ENCODE data around the gene COL27A1.

Gene COL27A1

DNA sequence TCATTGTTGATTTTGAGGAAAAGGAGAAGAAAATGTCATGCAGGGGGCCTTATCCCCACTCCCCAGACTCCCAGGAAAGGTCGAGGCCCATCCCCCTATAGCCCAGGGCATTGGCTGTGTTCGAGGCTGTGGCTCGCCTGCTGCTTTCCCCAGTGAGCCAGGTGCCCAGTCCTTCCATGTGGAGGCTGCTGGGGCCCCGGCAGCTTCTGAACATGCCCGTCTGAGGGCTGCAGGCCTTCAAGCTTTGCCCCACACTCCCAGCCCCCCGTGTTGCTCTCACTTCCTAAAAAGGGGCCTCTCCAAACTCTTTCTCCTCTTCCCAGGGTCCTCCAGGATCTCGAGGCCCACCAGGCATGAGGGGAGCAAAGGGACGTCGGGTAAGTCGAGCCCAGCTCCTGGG, 102.9 kb downstream of the COL27A1 start:
- Histone ChIP-seq H3K4me3 (ENCODE audit: low read depth, low read length, poor library complexity, severe bottlenecking) (no peak overlapping the region), H3K27me3 (ENCODE audit: insufficient read depth, low read length) (peaks cover 4% of the 10 kb centered on the region; the same call in 1 of the 2 replicates), H4K20me1 (ENCODE audit: insufficient read depth, low read length) (no peaks in the 10 kb centered on the region), H3K9me2 (ENCODE audit: low read depth, low read length) (no peaks in the 10 kb centered on the region), H3K4me2 (ENCODE audit: low read length) (no peak overlapping the region), H3K9me3 (ENCODE audit: low read length) (no peaks in the 10 kb centered on the region), H3K27ac (ENCODE audit: low read depth, low read length, poor library complexity, severe bottlenecking) (no peak overlapping the region), H3F3A (ENCODE audit: insufficient read depth, low read length) (no peaks in the 10 kb centered on the region), H2AFZ (ENCODE audit: low read length) (no peak overlapping the region), H3K9ac (ENCODE audit: low read length) (no peak overlapping the region), H3K79me2 (ENCODE audit: insufficient read depth, low read length) (no peaks in the 10 kb centered on the region), H3K36me3 (ENCODE audit: insufficient read depth, low read length) (no peaks in the 10 kb centered on the region), H3K4me1 (ENCODE audit: insufficient read depth, low read length, severe bottlenecking) (no peaks in the 10 kb centered on the region)
- no peak for TF ChIP-seq EZH2 (IDR thresholded peaks at IDR 0.05; ENCODE audit: borderline replicate concordance, low read length)
- TF ChIP-seq, protein P1, sequence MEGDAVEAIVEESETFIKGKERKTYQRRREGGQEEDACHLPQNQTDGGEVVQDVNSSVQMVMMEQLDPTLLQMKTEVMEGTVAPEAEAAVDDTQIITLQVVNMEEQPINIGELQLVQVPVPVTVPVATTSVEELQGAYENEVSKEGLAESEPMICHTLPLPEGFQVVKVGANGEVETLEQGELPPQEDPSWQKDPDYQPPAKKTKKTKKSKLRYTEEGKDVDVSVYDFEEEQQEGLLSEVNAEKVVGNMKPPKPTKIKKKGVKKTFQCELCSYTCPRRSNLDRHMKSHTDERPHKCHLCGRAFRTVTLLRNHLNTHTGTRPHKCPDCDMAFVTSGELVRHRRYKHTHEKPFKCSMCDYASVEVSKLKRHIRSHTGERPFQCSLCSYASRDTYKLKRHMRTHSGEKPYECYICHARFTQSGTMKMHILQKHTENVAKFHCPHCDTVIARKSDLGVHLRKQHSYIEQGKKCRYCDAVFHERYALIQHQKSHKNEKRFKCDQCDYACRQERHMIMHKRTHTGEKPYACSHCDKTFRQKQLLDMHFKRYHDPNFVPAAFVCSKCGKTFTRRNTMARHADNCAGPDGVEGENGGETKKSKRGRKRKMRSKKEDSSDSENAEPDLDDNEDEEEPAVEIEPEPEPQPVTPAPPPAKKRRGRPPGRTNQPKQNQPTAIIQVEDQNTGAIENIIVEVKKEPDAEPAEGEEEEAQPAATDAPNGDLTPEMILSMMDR (IDR thresholded peaks at IDR 0.05; ENCODE audit: low read length): no peak

DNA sequence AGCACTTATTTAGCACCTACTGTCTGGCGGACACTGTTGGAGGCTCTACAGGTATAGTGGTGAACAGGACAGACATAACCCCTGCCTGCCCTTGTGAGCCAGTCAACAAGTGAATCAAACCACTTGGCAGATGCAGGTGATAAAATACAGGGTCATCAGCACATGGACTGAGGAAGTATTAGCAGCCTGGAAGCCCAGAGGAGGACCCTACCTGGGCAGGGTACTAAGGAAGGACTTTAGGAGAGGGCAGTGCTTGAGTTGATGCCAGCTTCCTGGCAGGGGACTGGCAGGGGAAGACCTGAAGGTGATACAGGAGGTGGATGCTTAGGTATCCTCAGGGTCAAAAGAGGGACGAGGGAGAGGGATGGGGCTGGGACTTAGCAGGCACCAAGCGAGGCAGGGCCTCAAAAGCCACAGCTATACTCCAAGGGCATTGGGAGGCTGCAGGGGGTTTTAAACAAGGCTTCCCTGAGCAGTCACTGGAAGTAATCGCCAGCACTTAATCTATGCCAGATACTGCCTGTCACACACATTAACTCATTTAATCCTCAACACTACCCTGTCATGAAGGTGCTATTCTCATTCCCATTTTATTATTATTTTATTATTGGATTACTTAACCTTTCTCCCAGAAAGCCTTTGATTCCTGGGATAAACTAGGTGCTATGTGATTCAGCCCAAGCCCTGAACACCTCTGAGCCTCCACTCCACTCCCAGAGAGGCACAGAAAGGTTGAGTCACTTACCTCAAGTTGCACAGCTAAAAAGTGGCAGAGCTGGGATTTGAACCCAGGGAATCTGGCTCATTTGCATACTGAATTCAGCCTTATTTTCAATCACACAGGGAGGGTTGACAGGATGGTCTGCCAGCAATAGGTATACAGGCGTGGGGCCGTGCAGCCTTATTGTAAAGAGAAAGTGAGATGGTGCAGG, 103.8 kb downstream of the COL27A1 start:
- H3K27ac ChIP-seq (ENCODE audit: low read depth, low read length, poor library complexity, severe bottlenecking): no peak overlapping the region
- H3K9me2 ChIP-seq (ENCODE audit: low read depth, low read length): no peaks in the 10 kb centered on the region
- no peaks in the 10 kb centered on the region for H3K9me3 ChIP-seq (ENCODE audit: low read length)
- H3K9ac ChIP-seq (ENCODE audit: low read length): no peak overlapping the region
- H4K20me1 ChIP-seq (ENCODE audit: insufficient read depth, low read length): no peaks in the 10 kb centered on the region
- no peaks in the 10 kb centered on the region for H3K79me2 ChIP-seq (ENCODE audit: insufficient read depth, low read length)
- H3K4me1 ChIP-seq (ENCODE audit: insufficient read depth, low read length, severe bottlenecking): no peaks in the 10 kb centered on the region
- H3K36me3 ChIP-seq (ENCODE audit: insufficient read depth, low read length): no peaks in the 10 kb centered on the region
- no peak overlapping the region for H3K4me3 ChIP-seq (ENCODE audit: low read depth, low read length, poor library complexity, severe bottlenecking)
- no peaks in the 10 kb centered on the region for H3F3A ChIP-seq (ENCODE audit: insufficient read depth, low read length)
- peaks cover 4% of the 10 kb centered on the region; the same call in 1 of the 2 replicates for H3K27me3 ChIP-seq (ENCODE audit: insufficient read depth, low read length)
- H2AFZ ChIP-seq (ENCODE audit: low read length): no peak overlapping the region
- H3K4me2 ChIP-seq (ENCODE audit: low read length): no peak overlapping the region
- TF ChIP-seq EZH2 (IDR thresholded peaks at IDR 0.05; ENCODE audit: borderline replicate concordance, low read length): no peak
- TF ChIP-seq, protein P1 (IDR thresholded peaks at IDR 0.05; ENCODE audit: low read length): no peak

DNA sequence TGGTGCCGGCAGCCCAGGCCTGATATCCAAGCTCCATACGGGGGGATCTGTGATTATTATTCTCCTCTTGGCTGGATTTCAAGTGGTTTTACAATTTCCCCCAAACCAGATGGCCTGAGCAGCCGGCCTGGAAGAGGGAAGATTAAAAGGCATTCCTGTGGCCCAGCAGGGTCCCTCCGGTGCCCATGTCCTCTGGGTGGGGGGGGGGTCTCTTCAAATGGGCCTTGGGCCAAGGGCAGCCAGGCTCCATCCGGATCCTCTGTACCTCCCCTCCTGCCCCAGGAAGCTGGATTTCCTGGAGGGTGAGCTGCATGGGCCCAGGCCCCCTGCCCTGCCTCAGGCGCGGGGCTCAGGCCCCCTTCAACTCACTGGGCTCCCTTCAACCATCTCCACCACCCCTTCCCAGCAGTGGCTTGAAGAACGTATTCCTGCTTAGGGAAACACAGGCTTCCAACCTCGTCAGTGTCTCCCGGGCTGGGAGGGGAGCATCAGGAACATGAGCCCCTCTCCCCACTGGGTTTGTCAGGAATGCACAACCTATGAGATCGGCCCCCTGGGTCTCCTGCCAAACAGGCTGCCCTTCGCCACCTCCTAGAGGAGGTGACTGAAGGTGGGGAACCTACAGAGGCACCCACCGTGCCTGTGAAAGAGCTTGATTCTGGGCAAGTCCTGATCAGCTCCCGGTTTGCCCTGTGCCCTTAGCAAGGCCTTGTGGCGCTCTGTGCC, 104.6 kb downstream of the COL27A1 start:
- Histone ChIP-seq H3K9me2 (ENCODE audit: low read depth, low read length) (no peaks in the 10 kb centered on the region), H3K4me1 (ENCODE audit: insufficient read depth, low read length, severe bottlenecking) (no peaks in the 10 kb centered on the region), H3K36me3 (ENCODE audit: insufficient read depth, low read length) (no peaks in the 10 kb centered on the region), H2AFZ (ENCODE audit: low read length) (no peak overlapping the region), H3K79me2 (ENCODE audit: insufficient read depth, low read length) (no peaks in the 10 kb centered on the region), H3K27ac (ENCODE audit: low read depth, low read length, poor library complexity, severe bottlenecking) (no peak overlapping the region), H3K4me2 (ENCODE audit: low read length) (no peak overlapping the region), H3K27me3 (ENCODE audit: insufficient read depth, low read length) (peaks cover 4% of the 10 kb centered on the region; the same call in 1 of the 2 replicates), H4K20me1 (ENCODE audit: insufficient read depth, low read length) (no peaks in the 10 kb centered on the region), H3K9ac (ENCODE audit: low read length) (no peak overlapping the region), H3F3A (ENCODE audit: insufficient read depth, low read length) (no peaks in the 10 kb centered on the region), H3K4me3 (ENCODE audit: low read depth, low read length, poor library complexity, severe bottlenecking) (no peak overlapping the region), H3K9me3 (ENCODE audit: low read length) (no peaks in the 10 kb centered on the region)
- TF ChIP-seq, protein P1 (IDR thresholded peaks at IDR 0.05; ENCODE audit: low read length): no peak
- TF ChIP-seq EZH2 (IDR thresholded peaks at IDR 0.05; ENCODE audit: borderline replicate concordance, low read length): no peak

Measured in OCI-LY1 (cell line).